ENCODE measurements around the gene MTERF2. TPM values are rescaled to one million over a fixed set of nuclear protein-coding genes. Genes with fewer than 3 reads are reported as not detected.
A peak's percentile ranks its signal among the peaks of the same experiment; 100 is the strongest.

Gene MTERF2
- total RNA-seq, 1 experiment from 2014 or later: 6.5 TPM

DNA sequence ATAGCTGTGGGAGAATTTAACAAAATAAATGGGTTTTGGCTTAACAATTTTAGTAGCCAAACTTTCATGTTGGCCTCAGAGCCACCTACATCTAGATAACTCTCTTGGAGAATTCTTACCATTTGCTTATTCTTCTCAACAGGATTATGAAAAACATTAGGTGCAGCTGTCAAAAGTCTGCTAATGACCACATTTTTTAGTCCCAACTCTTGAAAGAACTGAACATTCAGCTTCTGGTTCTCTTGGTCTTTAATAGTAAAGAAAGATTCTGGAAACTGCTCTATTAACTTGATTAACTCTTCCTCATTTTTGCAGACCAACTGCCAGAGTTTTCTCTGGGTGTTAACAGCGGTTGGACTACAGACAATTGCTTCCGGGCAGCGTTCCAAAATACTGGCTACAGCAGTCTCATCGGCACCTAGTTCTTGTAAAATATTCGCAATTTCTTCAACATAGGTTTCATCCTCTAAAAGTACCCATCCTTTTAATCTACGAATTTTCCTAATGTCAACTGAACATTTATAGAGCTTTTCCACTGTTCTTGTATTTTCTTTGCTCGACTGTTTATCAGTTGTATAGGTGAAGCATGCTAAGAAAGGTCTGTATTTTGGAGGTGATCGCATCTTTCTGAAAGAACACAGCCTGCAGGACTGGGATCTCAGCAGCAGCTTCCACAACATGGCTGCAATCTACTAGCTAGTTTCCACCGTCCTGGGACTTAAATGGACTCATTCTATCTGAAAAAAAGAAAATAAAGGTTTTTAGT, 8.7 kb downstream of the MTERF2 start:
- no peak for DNase-seq
- no peak overlapping the region for H3K4me3 ChIP-seq (ENCODE audit: insufficient read depth, low read depth, low read length)
- no peaks in the 10 kb centered on the region for H3K27me3 ChIP-seq (ENCODE audit: control insufficient read depth, insufficient read depth, low read length)
- H3K36me3 ChIP-seq (replicated peaks; ENCODE audit: control insufficient read depth, insufficient read depth, low read length): no peaks in the 10 kb centered on the region

GRCh38 chr12:106976668-106977067, 10.3 kb downstream of the MTERF2 start:
- Histone ChIP-seq H3K27me3 (ENCODE audit: control insufficient read depth, insufficient read depth, low read length) (no peaks in the 10 kb centered on the region), H3K36me3 (replicated peaks; ENCODE audit: control insufficient read depth, insufficient read depth, low read length) (no peaks in the 10 kb centered on the region), H3K4me3 (ENCODE audit: insufficient read depth, low read depth, low read length) (no peak overlapping the region)
- DNase-seq: no peak

DNA sequence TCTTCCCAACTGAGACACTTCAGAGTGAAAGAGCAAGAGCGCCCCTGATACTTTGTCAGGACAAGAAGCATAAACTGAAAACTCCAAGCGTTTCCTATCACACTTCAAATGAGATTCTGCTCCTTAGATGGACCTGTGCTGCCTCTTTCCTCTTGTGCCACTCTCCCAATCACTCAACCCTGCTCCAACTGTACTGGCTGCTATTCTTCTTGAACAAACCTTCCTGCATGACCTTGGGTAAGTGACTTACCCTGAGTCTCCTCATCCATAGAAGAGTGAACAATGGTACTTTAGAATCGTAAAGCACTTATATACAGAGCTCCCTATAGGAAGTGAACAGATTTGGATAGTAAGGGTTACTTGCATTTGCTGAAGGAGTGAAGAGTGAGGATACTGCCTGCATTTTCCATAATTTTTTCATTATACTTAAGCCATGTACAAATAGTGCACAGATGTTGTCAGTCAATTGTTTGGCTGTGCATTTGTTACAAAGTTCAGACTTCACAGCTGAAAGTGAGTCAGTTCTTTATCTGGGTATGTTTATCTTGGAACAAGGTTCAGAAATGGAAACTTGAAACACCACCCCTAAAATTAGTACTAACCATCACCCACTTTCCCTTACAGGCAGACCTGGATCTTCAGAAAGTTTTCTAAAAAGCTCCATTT, 10.8 kb downstream of the MTERF2 start:
- DNase-seq: no peak
- H3K4me3 ChIP-seq (ENCODE audit: insufficient read depth, low read depth, low read length): no peak overlapping the region
- H3K27me3 ChIP-seq (ENCODE audit: control insufficient read depth, insufficient read depth, low read length): no peaks in the 10 kb centered on the region
- peaks cover under 1% of the 10 kb centered on the region; the same call in 1 of the 2 replicates for H3K36me3 ChIP-seq (replicated peaks; ENCODE audit: control insufficient read depth, insufficient read depth, low read length)

GRCh38 chr12:106975098-106975497, 11.8 kb downstream of the MTERF2 start:
- Histone ChIP-seq H3K27me3 (ENCODE audit: control insufficient read depth, insufficient read depth, low read length) (no peaks in the 10 kb centered on the region), H3K36me3 (replicated peaks; ENCODE audit: control insufficient read depth, insufficient read depth, low read length) (peaks cover 2% of the 10 kb centered on the region; the same call in 1 of the 2 replicates), H3K4me3 (ENCODE audit: insufficient read depth, low read depth, low read length) (no peak overlapping the region)
- DNase-seq: no peak

DNA sequence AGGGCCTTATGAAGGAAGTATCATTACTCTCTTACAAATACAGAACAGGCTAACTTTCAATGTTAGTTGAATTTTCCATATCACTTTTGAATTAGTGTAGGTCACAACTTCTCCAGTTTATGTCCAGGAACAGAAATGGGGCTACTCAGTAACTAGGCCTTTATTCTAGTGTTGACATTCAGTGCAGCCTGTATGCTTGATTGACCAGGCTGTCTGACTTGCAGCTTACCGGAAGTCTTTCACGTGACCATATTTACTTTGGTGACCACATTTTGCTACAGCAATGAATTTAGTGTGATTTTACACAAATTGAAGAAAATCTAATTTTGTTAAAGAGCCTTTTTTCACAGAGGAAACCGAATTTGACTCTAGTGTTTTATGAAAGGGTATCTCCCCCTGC, 12.4 kb downstream of the MTERF2 start:
- DNase-seq: no peak
- Histone ChIP-seq H3K27me3 (ENCODE audit: control insufficient read depth, insufficient read depth, low read length) (no peaks in the 10 kb centered on the region), H3K36me3 (replicated peaks; ENCODE audit: control insufficient read depth, insufficient read depth, low read length) (peaks cover 2% of the 10 kb centered on the region; the same call in 1 of the 2 replicates), H3K4me3 (ENCODE audit: insufficient read depth, low read depth, low read length) (no peak overlapping the region)

- Histone ChIP-seq H3K4me3 (ENCODE audit: insufficient read depth, low read depth, low read length) (no peak overlapping the region), H3K36me3 (replicated peaks; ENCODE audit: control insufficient read depth, insufficient read depth, low read length) (peaks cover 2% of the 10 kb centered on the region; the same call in 1 of the 2 replicates), H3K27me3 (ENCODE audit: control insufficient read depth, insufficient read depth, low read length) (no peaks in the 10 kb centered on the region)
- no peak for DNase-seq
These were observed 13.4 kb downstream of the MTERF2 start for GRCh38 chr12:106973545-106973944.

DNA sequence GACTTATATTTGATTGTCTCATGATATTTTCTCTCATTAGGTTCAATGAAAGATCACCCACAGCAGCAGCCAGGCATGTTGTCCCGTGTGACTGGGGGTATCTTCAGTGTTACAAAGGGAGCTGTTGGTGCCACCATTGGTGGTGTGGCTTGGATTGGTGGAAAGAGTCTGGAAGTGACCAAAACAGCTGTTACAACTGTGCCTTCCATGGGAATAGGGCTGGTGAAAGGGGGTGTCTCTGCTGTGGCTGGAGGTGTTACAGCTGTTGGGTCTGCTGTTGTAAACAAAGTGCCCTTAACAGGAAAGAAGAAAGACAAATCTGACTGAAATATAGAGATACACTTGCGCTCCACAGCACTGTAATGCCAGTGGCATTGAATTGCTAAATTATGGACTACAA, 15.9 kb downstream of the MTERF2 start:
- H3K36me3 ChIP-seq (replicated peaks; ENCODE audit: control insufficient read depth, insufficient read depth, low read length): peaks cover 2% of the 10 kb centered on the region; the same call in 1 of the 2 replicates
- no peaks in the 10 kb centered on the region for H3K27me3 ChIP-seq (ENCODE audit: control insufficient read depth, insufficient read depth, low read length)
- no peak for DNase-seq
- H3K4me3 ChIP-seq (ENCODE audit: insufficient read depth, low read depth, low read length): no peak overlapping the region

- no peak for DNase-seq
- H3K4me3 ChIP-seq (ENCODE audit: insufficient read depth, low read depth, low read length): no peak overlapping the region
- H3K36me3 ChIP-seq (replicated peaks; ENCODE audit: control insufficient read depth, insufficient read depth, low read length): no peaks in the 10 kb centered on the region; the same call in 1 of the 2 replicates
- no peaks in the 10 kb centered on the region for H3K27me3 ChIP-seq (ENCODE audit: control insufficient read depth, insufficient read depth, low read length)
These were observed 22.4 kb downstream of the MTERF2 start for GRCh38 chr12:106964526-106964925.

DNA sequence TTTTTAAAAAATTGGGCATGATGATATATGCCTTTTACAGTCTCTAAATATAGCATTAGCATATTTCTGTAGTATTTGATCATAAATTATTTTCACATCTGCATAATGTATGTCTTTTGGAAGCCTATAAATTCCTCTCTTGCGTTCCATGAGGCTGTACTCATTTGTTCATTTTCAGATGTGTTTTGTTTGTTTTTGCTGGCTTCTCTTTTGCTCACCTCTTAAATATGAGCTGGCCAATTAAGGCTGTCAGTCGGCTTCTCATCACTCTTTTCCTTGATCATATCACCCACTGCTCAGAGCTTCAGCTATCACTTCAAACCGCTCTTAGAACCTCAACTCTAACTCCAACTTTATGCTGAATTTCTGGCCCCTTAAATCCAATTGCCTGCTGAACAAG, 24.7 kb downstream of the MTERF2 start:
- Histone ChIP-seq H3K36me3 (replicated peaks; ENCODE audit: control insufficient read depth, insufficient read depth, low read length) (no peaks in the 10 kb centered on the region; the same call in 1 of the 2 replicates), H3K27me3 (ENCODE audit: control insufficient read depth, insufficient read depth, low read length) (no peaks in the 10 kb centered on the region), H3K4me3 (ENCODE audit: insufficient read depth, low read depth, low read length) (no peak overlapping the region)
- DNase-seq: no peak

- no peaks in the 10 kb centered on the region for H3K27me3 ChIP-seq (ENCODE audit: control insufficient read depth, insufficient read depth, low read length)
- no peak for DNase-seq
- H3K36me3 ChIP-seq (replicated peaks; ENCODE audit: control insufficient read depth, insufficient read depth, low read length): no peaks in the 10 kb centered on the region; the same call in 1 of the 2 replicates
- H3K4me3 ChIP-seq (ENCODE audit: insufficient read depth, low read depth, low read length): no peak overlapping the region
These were observed 26.5 kb downstream of the MTERF2 start for GRCh38 chr12:106960443-106960842.

- Histone ChIP-seq H3K36me3 (replicated peaks; ENCODE audit: control insufficient read depth, insufficient read depth, low read length) (no peaks in the 10 kb centered on the region), H3K4me3 (ENCODE audit: insufficient read depth, low read depth, low read length) (no peak overlapping the region), H3K27me3 (ENCODE audit: control insufficient read depth, insufficient read depth, low read length) (peaks cover 2% of the 10 kb centered on the region; the same call in 1 of the 2 replicates)
- no peak for DNase-seq
These were observed 29.4 kb downstream of the MTERF2 start for GRCh38 chr12:106957583-106957982.

- peak; percentile 90 for DNase-seq
- Histone ChIP-seq H3K4me3 (ENCODE audit: insufficient read depth, low read depth, low read length) (peak overlapping the region; percentile 94), H3K27me3 (ENCODE audit: control insufficient read depth, insufficient read depth, low read length) (peaks cover 2% of the 10 kb centered on the region; the same call in 1 of the 2 replicates), H3K36me3 (replicated peaks; ENCODE audit: control insufficient read depth, insufficient read depth, low read length) (no peaks in the 10 kb centered on the region)
These were observed 30.8 kb downstream of the MTERF2 start for GRCh38 chr12:106956048-106956578.

- peaks cover 2% of the 10 kb centered on the region; the same call in 1 of the 2 replicates for H3K27me3 ChIP-seq (ENCODE audit: control insufficient read depth, insufficient read depth, low read length)
- no peaks in the 10 kb centered on the region for H3K36me3 ChIP-seq (replicated peaks; ENCODE audit: control insufficient read depth, insufficient read depth, low read length)
- peak within 1 kb of the TSS; percentile 94 for H3K4me3 ChIP-seq (ENCODE audit: insufficient read depth, low read depth, low read length)
- DNase-seq: peak; percentile 96
These were observed 31.4 kb downstream of the MTERF2 start, which contains the start of gene TMEM263 for GRCh38 chr12:106955377-106956047. Gene TMEM263, plus strand, starts transcription at chr12:106955907. Its CDS starts 11,210 bp downstream, at chr12:106967117.
